ENCODE measurements around the gene WWC2.

The WWC2 gene

DNA sequence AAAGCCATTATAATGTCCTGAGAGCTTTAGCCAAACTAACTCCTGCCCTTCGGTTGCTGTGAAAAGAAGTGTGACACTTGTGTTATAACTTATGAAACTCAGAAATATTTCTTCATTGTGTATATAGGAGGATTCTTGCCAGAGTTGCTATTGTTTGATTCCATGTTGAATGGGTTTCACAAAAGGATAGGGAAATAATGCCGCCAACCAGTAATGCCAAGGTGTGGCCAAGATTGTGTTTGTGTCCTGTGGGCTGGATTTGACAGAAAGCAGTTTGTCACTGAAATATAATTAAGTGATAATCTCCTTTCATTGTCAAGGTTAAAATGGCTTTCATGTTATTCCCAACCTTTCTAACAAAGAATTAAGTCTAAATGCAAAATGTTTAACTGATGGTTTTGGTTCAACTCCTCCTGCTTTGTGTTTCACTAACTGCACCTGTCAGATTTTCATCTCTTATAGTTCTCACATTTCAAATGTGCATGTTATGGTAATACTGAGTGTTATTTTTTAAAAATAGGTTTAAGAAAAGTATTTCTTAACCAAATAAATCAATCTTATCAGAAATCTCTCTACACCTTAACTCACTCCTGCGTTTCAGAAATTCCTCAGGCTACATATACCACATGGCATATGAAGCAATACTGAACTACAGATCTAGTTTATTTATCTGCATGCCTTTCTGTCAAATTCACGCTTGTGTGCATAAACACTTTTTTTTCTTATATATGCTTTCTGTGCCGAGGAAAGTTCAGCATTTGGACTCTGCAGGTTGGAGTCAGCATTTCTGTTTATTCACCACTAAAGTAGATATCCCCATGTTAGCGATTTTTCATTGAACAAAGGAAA lies 221.4 kb downstream of the WWC2 start, which contains the start of gene CLDN22:
CLDN22 (minus strand) TSS at position 66 of the 849 bp plus-strand sequence; CDS start at position 8, 58 bp downstream.
- ChIA-PET CTCF (no interaction called here), POLR2A (no interaction called here)
- no peaks in the 10 kb centered on the region for H3K4me1 ChIP-seq (ENCODE audit: control insufficient read depth, insufficient read depth, low read length)
- H3K36me3 ChIP-seq (ENCODE audit: control insufficient read depth in 2 of 2, insufficient read depth in 1 of 2, low read length in 2 of 2) = peaks cover 0 to 6% of the 10 kb centered on the region in 2 experiments; a peak in 1 of 3 replicates
- no peak for TF ChIP-seq ZBTB8A (tag by site-specific recombination; IDR thresholded peaks at IDR 0.05)
- no peak for TF ChIP-seq ZNF501 (tag by site-specific recombination; IDR thresholded peaks at IDR 0.05)
- no peak for TF ChIP-seq ZNF138 (tag by site-specific recombination; IDR thresholded peaks at IDR 0.05; ENCODE audit: borderline replicate concordance)
- TF ChIP-seq, protein P1, sequence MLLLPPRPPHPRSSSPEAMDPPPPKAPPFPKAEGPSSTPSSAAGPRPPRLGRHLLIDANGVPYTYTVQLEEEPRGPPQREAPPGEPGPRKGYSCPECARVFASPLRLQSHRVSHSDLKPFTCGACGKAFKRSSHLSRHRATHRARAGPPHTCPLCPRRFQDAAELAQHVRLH (tag by site-specific recombination; IDR thresholded peaks at IDR 0.05) = no peak
- no peak for TF ChIP-seq ZNF768 (tag by site-specific recombination; IDR thresholded peaks at IDR 0.05)
- TF ChIP-seq OSR2 (tag by site-specific recombination; IDR thresholded peaks at IDR 0.05) = no peak
- H3K9me3 ChIP-seq (ENCODE audit: control insufficient read depth, insufficient read depth, low read depth, low read length) = no peaks in the 10 kb centered on the region
- no peak within 1 kb of the TSS for H3K27ac ChIP-seq (ENCODE audit: extremely low read depth, low read depth, low read length)
- H3K4me3 ChIP-seq (ENCODE audit: low read depth, low read length) = no peak within 1 kb of the TSS

DNA sequence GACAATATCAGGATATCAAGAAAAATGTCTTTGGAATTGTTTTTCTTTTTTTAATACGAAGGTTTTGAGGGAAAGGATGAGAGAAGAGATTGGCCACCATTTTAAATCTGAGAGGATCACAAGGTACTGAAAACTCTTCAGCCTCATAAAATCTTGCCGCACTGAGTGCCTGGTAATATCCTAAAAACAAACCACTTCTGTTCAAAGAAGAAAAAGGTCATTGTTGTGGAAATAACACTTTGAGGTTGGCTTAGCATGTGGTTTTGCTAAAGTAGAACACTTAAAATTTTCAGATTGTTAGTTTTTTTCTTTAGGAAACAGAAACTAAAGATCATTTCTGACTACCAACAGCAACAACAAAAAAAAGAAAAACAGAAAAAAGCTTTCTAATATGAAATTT lies 222.0 kb downstream of the WWC2 start:
- CTCF ChIA-PET = no interaction called here

More for the DNA sequence above, 222.0 kb downstream of the WWC2 start:
- POLR2A ChIA-PET = no interaction called here
- TF ChIP-seq ZNF585B (tag by site-specific recombination; IDR thresholded peaks at IDR 0.05) (no peak), ZNF214 (tag by site-specific recombination; IDR thresholded peaks at IDR 0.05; ENCODE audit: borderline replicate concordance) (no peak), ZNF792 (tag by site-specific recombination; IDR thresholded peaks at IDR 0.05) (no peak), ZNF473 (tag by site-specific recombination; IDR thresholded peaks at IDR 0.05) (no peak), ZFP3 (tag by site-specific recombination; IDR thresholded peaks at IDR 0.05; ENCODE audit: low read depth) (no peak), ZFP41 (tag by site-specific recombination; IDR thresholded peaks at IDR 0.05; ENCODE audit: borderline replicate concordance) (no peak), ZNF354C (tag by site-specific recombination; IDR thresholded peaks at IDR 0.05; ENCODE audit: borderline replicate concordance, low read depth) (no peak), ZNF654 (tag by site-specific recombination; IDR thresholded peaks at IDR 0.05; ENCODE audit: low read depth) (no peak), ZNF155 (tag by site-specific recombination; IDR thresholded peaks at IDR 0.05) (no peak), HOXD13 (CRISPR knock-in tag; IDR thresholded peaks at IDR 0.05; ENCODE audit: borderline replicate concordance) (no peak), OVOL3 (tag by site-specific recombination; IDR thresholded peaks at IDR 0.05) (no peak), ZNF184 (tag by site-specific recombination; IDR thresholded peaks at IDR 0.05) (no peak)
- TF ChIP-seq, protein P2, sequence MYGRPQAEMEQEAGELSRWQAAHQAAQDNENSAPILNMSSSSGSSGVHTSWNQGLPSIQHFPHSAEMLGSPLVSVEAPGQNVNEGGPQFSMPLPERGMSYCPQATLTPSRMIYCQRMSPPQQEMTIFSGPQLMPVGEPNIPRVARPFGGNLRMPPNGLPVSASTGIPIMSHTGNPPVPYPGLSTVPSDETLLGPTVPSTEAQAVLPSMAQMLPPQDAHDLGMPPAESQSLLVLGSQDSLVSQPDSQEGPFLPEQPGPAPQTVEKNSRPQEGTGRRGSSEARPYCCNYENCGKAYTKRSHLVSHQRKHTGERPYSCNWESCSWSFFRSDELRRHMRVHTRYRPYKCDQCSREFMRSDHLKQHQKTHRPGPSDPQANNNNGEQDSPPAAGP (tag by site-specific recombination; IDR thresholded peaks at IDR 0.05) = no peak
- TF ChIP-seq, protein P3, sequence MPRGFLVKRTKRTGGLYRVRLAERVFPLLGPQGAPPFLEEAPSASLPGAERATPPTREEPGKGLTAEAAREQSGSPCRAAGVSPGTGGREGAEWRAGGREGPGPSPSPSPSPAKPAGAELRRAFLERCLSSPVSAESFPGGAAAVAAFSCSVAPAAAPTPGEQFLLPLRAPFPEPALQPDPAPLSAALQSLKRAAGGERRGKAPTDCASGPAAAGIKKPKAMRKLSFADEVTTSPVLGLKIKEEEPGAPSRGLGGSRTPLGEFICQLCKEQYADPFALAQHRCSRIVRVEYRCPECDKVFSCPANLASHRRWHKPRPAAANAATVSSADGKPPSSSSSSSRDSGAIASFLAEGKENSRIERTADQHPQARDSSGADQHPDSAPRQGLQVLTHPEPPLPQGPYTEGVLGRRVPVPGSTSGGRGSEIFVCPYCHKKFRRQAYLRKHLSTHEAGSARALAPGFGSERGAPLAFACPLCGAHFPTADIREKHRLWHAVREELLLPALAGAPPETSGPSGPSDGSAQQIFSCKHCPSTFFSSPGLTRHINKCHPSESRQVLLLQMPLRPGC (tag by site-specific recombination; IDR thresholded peaks at IDR 0.05) = no peak
- TF ChIP-seq, protein P4, sequence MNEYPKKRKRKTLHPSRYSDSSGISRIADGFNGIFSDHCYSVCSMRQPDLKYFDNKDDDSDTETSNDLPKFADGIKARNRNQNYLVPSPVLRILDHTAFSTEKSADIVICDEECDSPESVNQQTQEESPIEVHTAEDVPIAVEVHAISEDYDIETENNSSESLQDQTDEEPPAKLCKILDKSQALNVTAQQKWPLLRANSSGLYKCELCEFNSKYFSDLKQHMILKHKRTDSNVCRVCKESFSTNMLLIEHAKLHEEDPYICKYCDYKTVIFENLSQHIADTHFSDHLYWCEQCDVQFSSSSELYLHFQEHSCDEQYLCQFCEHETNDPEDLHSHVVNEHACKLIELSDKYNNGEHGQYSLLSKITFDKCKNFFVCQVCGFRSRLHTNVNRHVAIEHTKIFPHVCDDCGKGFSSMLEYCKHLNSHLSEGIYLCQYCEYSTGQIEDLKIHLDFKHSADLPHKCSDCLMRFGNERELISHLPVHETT (tag by site-specific recombination; IDR thresholded peaks at IDR 0.05) = no peak
- TF ChIP-seq, protein P5, sequence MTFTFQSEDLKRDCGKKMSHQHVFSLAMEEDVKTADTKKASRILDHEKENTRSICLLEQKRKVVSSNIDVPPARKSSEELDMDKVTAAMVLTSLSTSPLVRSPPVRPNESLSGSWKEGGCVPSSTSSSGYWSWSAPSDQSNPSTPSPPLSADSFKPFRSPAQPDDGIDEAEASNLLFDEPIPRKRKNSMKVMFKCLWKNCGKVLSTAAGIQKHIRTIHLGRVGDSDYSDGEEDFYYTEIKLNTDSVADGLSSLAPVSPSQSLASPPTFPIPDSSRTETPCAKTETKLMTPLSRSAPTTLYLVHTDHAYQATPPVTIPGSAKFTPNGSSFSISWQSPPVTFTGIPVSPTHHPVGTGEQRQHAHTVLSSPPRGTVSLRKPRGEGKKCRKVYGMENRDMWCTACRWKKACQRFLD (tag by site-specific recombination; IDR thresholded peaks at IDR 0.05) = no peak
- Histone ChIP-seq H3K4me1 (ENCODE audit: control insufficient read depth, insufficient read depth, low read length) (no peaks in the 10 kb centered on the region), H3K36me3 (ENCODE audit: control insufficient read depth in 2 of 2, insufficient read depth in 1 of 2, low read length in 2 of 2) (peaks cover 0 to 6% of the 10 kb centered on the region in 2 experiments; a peak in 1 of 3 replicates), H3K27ac (ENCODE audit: extremely low read depth, low read depth, low read length) (no peak overlapping the region), H3K9me3 (ENCODE audit: control insufficient read depth, insufficient read depth, low read depth, low read length) (no peaks in the 10 kb centered on the region), H3K4me3 (ENCODE audit: low read depth, low read length) (no peak overlapping the region)
